GM10847 (cell line): Measurements from ENCODE around the gene RNF223.

Source experiments
- POLR2A ChIP-seq: IDR thresholded peaks from 2 replicates; pipeline ENCODE4 v1.6.1; 2011; ENCODE audit not compliant: insufficient read length; ENCODE audit errors: extremely low read depth

The RNF223 gene

GRCh38 chr1:1083416-1084371, 9.6 kb upstream of the RNF223 start:
- no peak for TF ChIP-seq POLR2A

- TF ChIP-seq POLR2A: no peak
Measured at GRCh38 chr1:1082776-1083415, 8.8 kb upstream of the RNF223 start.

GRCh38 chr1:1082239-1082775, 8.2 kb upstream of the RNF223 start:
- TF ChIP-seq POLR2A: no peak

- TF ChIP-seq POLR2A: no peak
Measured at GRCh38 chr1:1081311-1082238, 7.5 kb upstream of the RNF223 start.

GRCh38 chr1:1080951-1081310, 6.8 kb upstream of the RNF223 start:
- no peak for TF ChIP-seq POLR2A

- no peak for TF ChIP-seq POLR2A
Measured at GRCh38 chr1:1080122-1080757, 6.1 kb upstream of the RNF223 start.

GRCh38 chr1:1079408-1080121, 5.5 kb upstream of the RNF223 start:
- no peak for TF ChIP-seq POLR2A

GRCh38 chr1:1075148-1075935, 1.2 kb upstream of the RNF223 start:
- no peak for TF ChIP-seq POLR2A

GRCh38 chr1:1074631-1075147, 583 bp upstream of the RNF223 start:
- TF ChIP-seq POLR2A: no peak

GRCh38 chr1:1072849-1073742, 1.0 kb downstream of the RNF223 start:
- TF ChIP-seq POLR2A: no peak

GRCh38 chr1:1072299-1072848, 1.7 kb downstream of the RNF223 start:
- TF ChIP-seq POLR2A: no peak

- no peak for TF ChIP-seq POLR2A
Measured at GRCh38 chr1:1071486-1072298, 2.4 kb downstream of the RNF223 start.
